Measurements from ENCODE around the gene SNX33. TPM values are rescaled to one million over a fixed set of nuclear protein-coding genes. Genes with fewer than 3 reads are reported as not detected.
"Not testable (repeated sequence)": the region's sequence is repeated elsewhere in the genome, so short reads cannot be mapped to it uniquely, and the experiment has no call there.

SNX33 gene
- total RNA-seq, 6 experiments from 2014 or later = 12.0 to 17.2 (median 14.2) TPM

- Histone ChIP-seq H3K4me3 (no peak overlapping the region), H3K9me3 (no peaks in the 10 kb centered on the region), H3K27ac (no peak overlapping the region), H3K27me3 (no peaks in the 10 kb centered on the region), H3K36me3 (peaks cover 0 to 31% (median 0%) of the 10 kb centered on the region in 4 donors), H3K4me1 (peaks cover 0 to 6% (median 2%) of the 10 kb centered on the region in 4 donors)
- 79% methylated on average over 2 of the region's 2 CpGs for WGBS (ENCODE audit: insufficient coverage, low coverage, low lambda C conversion rate, missing lambda C conversion rate)
- intact Hi-C loops (cut with DNase I) = no loop called here
- TF ChIP-seq CTCF (IDR thresholded peaks at IDR 0.05) (no peak), POLR2A (IDR thresholded peaks at IDR 0.05) (no peak)
- ATAC-seq (no peak), DNase-seq (no peak)
These were observed 25.2 kb upstream of the SNX33 start for GRCh38 chr15:75622505-75622904.

GRCh38 chr15:75625542-75626347, 22.0 kb upstream of the SNX33 start, which contains the start of gene SNUPN:
Gene SNUPN, minus strand, starts transcription at chr15:75625725. Its CDS starts 4,674 bp downstream, at chr15:75621051.
- Histone ChIP-seq H3K27ac (peak within 1 kb of the TSS; percentile 95 to 98 (median 96)), H3K27me3 (no peaks in the 10 kb centered on the region), H3K4me3 (peak within 1 kb of the TSS; percentile 96 to 99 (median 98)), H3K36me3 (peaks cover 0 to under 1% (median 0%) of the 10 kb centered on the region in 4 donors), H3K4me1 (peaks cover 0 to 6% (median 2%) of the 10 kb centered on the region in 4 donors), H3K9me3 (no peaks in the 10 kb centered on the region)
- peak; percentile 96 to 98 (median 96) for ATAC-seq
- TF ChIP-seq CTCF (IDR thresholded peaks at IDR 0.05) (no peak), POLR2A (IDR thresholded peaks at IDR 0.05) (peak; percentile 62)
- peak; percentile 96 to 97 (median 96) for DNase-seq
- under 1% methylated on average over 17 of the region's 47 CpGs for WGBS (ENCODE audit: insufficient coverage, low coverage, low lambda C conversion rate, missing lambda C conversion rate)
- intact Hi-C loops (cut with DNase I) = no loop called here

- Histone ChIP-seq H3K4me1 (peaks cover 0 to 3% (median 0%) of the 10 kb centered on the region in 4 donors), H3K4me3 (no peak overlapping the region), H3K27me3 (no peaks in the 10 kb centered on the region), H3K9me3 (no peaks in the 10 kb centered on the region), H3K36me3 (no peaks in the 10 kb centered on the region), H3K27ac (no peak overlapping the region)
- DNase-seq (no peak), ATAC-seq (no peak)
- TF ChIP-seq POLR2A (IDR thresholded peaks at IDR 0.05) = no peak
- no peak for TF ChIP-seq CTCF (IDR thresholded peaks at IDR 0.05)
- intact Hi-C loops (cut with DNase I) = loop anchor here in 1 of 2 donors (10.0 kb wide), 1 partner anchor 53 kb away; no protein-coding TSS in a partner anchor
These were observed 15.8 kb upstream of the SNX33 start for GRCh38 chr15:75631935-75632334.

- not testable (repeated sequence) for DNase-seq, H3K27me3 ChIP-seq, H3K27ac ChIP-seq, ATAC-seq, H3K36me3 ChIP-seq, H3K4me3 ChIP-seq, H3K9me3 ChIP-seq
- intact Hi-C loops (cut with DNase I) = loop anchor here in 1 of 2 donors (10.0 kb wide), 1 partner anchor 51 kb away; no protein-coding TSS in a partner anchor
- peaks cover 0 to 21% (median 7%) of the 10 kb centered on the region in 4 donors for H3K4me1 ChIP-seq
- 90% methylated on average over 7 of the region's 7 CpGs for whole genome bisulfite sequencing (ENCODE audit: insufficient coverage, low coverage, low lambda C conversion rate, missing lambda C conversion rate)
These were observed 13.8 kb upstream of the SNX33 start for GRCh38 chr15:75633922-75634321.

GRCh38 chr15:75636026-75636425, 11.7 kb upstream of the SNX33 start:
- H3K27ac ChIP-seq = no peak overlapping the region
- H3K4me3 ChIP-seq = no peak overlapping the region
- WGBS (ENCODE audit: insufficient coverage, low coverage, low lambda C conversion rate, missing lambda C conversion rate) = 75% methylated on average over 4 of the region's 6 CpGs
- DNase-seq (no peak), ATAC-seq (no peak)
- peaks cover 0 to 26% (median 10%) of the 10 kb centered on the region in 4 donors for H3K4me1 ChIP-seq
- no peaks in the 10 kb centered on the region for H3K36me3 ChIP-seq
- intact Hi-C loops (cut with DNase I) = loop anchor here in 1 of 2 donors (10.0 kb wide), 1 partner anchor 49 kb away; no protein-coding TSS in a partner anchor
- no peak for TF ChIP-seq CTCF (IDR thresholded peaks at IDR 0.05)
- TF ChIP-seq POLR2A (IDR thresholded peaks at IDR 0.05) = no peak
- no peaks in the 10 kb centered on the region for H3K27me3 ChIP-seq
- no peaks in the 10 kb centered on the region for H3K9me3 ChIP-seq

All from right lobe of liver (tissue), 6 donors.